NCI-H1105 (cell line): Measurements from ENCODE around the gene ZNF385A.

ENCODE experiments used
- DNase-seq: peaks from one replicate; lab custom pipeline; 2025; lab: John Stamatoyannopoulos, UW

ZNF385A gene, protein sequence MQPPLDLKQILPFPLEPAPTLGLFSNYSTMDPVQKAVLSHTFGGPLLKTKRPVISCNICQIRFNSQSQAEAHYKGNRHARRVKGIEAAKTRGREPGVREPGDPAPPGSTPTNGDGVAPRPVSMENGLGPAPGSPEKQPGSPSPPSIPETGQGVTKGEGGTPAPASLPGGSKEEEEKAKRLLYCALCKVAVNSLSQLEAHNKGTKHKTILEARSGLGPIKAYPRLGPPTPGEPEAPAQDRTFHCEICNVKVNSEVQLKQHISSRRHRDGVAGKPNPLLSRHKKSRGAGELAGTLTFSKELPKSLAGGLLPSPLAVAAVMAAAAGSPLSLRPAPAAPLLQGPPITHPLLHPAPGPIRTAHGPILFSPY

GRCh38 chr12:54384591-54385041, at the start of gene ZNF385A:
Gene ZNF385A (minus strand): TSS chr12:54384733. CDS start chr12:54384514, 219 bp downstream.
- DNase-seq = no peak

DNA sequence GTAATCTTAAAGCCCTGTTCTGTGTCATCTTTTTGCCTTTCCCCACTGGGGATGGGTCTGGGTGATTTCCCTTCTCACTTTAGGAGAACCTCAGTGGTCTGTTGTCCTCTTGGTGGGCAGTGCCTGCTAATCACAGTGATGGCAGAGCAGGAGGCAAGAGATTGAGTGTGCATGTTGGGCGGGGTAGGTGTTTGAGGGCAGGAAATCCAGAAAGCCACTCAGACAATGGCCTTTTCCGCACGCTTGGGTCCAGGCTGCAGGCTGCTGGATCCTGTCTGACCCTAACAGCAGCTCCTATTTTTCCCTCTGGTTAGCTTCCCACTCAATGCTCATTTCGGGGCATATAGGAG, 48.3 kb upstream of the ZNF385A start:
- no peak for DNase-seq

DNA sequence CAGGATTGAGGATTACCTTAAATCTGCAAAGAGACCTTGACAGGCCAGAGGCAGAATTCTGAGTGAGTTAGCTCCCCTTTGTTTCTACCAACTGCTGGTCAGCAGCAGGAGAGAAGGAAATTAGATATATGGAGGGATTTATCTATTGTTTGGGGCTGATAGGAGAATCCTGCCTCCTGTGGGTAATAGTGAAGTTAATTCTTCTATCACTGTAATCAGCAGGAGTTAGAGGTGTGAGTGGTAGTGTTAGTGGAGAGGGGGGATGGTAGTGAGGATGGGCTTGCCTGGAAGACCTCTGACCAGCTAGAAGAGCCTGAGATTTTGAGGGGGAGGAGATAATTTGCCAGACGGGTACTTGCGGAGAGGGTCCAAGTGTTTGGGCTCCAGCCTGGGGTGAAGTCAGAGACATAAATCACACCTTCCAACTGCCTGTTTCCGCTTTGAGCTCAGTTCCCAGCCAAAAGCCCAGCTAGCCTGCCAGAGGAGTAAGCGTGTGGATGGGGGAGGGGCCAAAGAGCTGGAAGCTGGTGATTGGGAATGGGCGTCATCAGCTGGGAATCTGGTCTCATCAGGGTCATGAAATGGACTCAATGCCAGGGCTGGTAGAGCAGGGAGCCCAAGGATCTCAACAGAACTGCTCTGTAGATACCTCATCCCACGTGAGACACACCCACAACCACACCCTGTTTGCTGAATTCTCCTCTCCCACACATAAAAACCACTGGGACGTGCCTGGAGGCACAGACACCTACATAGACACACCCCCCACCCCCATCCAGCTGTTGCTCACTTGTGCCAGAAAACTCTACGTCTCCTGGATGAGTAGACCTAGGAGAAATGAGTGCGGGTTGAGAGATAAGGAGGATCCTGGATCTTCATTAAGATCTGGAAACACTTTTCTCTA, 47.6 kb upstream of the ZNF385A start:
- DNase-seq = no peak

DNA sequence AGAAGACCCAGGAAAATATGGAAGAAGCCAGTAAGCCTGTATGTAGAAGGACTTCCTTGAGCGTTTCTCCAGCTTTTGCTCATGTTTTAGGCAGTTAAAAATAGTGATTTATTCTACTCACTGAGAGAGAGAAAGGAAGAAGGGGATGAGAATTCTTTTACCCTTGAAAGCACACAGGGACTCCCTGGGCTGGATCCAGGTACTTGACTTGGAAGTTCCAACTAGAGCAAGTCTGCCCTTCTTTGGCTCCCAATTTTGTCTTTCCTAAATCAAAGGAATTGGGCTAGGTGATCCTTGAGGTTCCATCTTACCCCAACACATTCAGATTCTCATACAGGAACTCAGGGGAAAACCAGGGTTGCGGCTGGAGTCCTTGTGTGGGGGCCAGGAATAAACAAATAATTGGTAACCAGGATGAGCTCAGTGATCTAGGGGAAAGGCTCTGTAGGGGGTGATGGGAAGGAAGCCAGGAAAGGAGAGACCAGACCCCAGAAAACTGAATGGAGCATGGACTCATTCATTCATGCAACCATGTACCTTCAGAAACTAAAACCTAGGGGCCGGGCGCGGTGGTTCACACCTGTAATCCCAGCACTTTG, 46.0 kb upstream of the ZNF385A start:
- DNase-seq = no peak

DNA sequence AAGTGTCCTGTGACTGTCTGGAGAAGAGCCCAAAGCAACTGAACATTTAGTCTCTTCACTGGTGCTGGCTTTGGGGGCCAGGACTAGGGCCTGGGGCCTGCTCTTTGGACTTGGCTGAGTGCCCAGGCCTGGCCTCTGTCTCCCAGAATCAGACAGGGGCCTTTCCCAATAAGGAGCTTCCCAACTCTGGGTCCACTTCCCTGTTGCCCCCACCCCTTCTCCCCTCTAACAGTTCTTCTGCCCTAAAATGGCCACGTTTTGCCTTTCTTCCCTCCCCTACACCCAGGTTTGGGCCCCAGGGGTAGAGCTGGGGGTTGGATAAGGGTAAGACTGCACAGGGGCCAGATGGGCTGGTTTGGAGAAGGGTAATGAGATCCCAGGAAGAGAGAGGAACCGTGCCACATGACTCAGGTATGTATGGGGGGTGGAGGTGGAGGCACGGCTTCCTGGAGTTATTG, 44.5 kb upstream of the ZNF385A start:
- no peak for DNase-seq

DNA sequence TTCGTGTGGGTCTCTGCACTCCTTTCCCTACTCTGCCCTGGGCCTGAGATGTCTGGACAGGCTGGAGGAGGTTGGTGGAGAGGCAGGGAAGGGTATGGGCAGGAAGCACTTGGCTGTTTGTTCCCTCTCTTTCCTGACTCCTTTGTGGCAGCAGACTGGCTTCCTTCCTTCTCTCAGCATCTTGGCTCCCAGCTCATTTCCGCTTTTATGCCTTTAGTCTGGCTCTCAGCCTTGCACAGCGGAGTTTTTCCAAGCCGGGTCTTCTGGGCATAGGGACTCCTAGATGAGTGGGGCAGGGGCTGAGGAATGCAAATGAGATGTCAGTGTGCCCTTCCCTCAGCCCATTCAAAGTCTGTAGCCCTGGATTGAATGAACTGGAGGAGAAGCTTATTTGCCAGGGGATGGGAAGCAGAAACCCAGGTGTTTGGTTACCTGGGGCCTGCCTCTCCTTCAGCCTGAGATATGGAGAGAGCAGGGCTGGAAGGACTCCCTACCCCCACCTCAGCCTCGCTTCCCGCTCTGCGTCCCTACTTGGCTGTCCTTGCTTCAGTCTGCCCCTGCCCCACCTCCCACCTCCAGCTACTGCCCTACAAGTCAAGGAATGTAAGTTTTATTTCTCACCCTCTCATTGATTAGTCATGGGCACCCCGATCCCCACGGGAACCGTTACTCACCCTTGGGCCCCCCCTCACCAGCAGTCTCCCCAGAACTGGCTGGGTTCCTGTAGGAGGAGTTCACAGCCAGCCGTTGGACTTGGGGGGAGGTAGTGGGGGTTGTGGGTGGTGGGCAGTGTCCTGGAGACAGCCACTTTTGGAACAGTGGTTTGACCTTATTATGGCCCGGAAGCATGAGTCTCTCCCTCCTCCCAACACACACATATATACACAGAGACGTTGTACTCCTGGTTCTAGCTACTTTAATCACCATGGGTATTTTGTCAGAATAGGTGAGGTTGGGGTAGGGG, 43.8 kb upstream of the ZNF385A start:
- no peak for DNase-seq

- no peak for DNase-seq
Measured at GRCh38 chr12:54427106-54427505, 42.6 kb upstream of the ZNF385A start.

GRCh38 chr12:54426690-54427089, 42.2 kb upstream of the ZNF385A start:
- no peak for DNase-seq

DNA sequence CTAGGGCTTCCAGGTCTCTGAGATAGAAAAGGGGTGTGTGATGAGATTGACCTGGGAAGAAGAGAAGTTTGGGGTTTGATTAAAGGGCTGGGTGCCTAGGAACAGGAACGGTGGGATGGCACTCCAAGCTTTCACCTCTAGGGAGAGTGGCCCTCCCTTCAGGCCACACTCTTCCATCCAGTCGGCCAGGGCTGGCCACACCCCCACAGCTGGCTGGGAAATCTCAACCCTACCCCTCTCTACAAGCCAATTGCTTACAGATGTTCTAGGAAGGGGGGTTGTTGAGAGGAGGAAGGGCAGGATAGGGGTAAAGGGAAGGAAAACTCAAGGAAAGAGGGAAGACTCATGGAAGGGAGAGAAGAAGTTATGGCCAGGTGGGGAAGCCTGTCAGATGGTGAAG, 41.2 kb upstream of the ZNF385A start:
- no peak for DNase-seq

DNA sequence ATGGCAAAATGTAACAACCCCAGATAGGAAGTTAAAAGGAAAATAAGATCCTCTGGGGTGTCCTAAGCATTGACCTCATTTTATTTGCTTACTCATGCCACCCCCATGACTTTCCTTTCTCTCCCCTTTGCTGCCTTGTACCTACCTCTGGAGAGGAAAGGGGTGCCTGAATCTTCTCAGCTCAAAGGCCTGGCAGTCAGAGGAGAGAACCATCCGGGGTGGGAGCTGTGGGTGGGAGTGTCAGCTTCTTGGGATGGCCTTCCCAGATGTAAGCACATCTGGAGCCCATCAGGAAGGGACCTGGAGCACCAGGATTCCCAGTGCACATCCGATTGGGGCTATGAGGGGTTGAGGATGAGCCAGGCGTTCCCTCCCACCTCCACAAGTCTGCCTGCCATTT, 39.7 kb upstream of the ZNF385A start:
- DNase-seq = no peak

- DNase-seq = no peak
Measured at GRCh38 chr12:54423816-54424150, 39.2 kb upstream of the ZNF385A start.

- DNase-seq = no peak
Measured at GRCh38 chr12:54421879-54422250, 37.3 kb upstream of the ZNF385A start.

- DNase-seq = no peak
Measured at GRCh38 chr12:54421175-54421878, 36.8 kb upstream of the ZNF385A start.

DNA sequence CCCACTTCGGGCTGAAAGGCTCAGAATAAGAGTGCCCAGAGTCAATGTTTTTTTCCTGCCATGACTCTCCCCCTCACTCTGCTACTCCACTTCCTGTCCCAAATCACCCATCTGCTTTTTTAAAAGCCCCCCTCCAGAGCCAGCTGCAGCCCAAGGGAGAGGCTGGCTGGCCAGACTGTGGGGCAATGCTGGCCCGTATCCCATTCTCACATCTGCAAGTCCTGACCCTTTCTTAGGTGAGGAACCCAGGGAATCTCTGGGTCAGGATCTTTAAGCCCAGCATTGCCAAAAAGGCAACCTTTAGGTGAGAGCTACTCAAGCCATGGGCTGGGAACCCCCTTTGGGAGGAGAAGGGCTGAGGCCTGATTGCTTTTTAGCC, 36.2 kb upstream of the ZNF385A start:
- no peak for DNase-seq

- no peak for DNase-seq
Measured at GRCh38 chr12:54419088-54419887, 34.8 kb upstream of the ZNF385A start, which contains the start of gene ITGA5. Gene ITGA5 (minus strand): TSS chr12:54419266. CDS start chr12:54419198, 68 bp downstream.

DNA sequence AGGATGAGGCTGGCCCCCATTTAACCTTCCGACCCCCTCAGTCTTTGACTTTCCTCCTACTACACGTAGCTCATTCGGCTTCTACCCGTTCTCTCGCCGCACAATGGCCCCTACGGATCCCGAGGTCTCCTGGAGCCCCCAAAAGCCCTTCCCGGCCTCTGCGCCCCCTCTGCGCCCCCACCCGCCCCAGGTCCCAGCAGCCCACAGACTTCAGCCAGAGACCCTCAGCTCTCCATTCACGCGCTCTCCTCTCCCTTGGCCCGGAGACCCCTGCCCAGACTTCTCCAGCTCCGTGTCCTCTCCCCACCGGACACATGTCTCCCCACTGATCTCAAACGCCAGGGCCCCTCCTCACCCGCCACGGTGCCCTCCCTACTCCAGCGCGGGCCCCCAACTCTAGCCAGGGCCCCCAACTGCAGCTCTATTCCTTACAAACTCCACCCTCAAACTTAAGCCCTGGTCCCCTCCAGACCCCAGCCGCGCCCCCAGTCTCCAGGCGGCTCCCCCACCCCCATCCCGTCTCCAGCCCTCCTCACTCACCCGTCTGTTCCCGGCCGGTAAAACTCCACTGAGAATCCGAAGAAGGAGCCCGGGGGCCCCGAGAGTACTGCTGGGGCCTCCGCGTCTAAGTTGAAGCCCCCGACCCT, 34.0 kb upstream of the ZNF385A start:
- DNase-seq = no peak

DNA sequence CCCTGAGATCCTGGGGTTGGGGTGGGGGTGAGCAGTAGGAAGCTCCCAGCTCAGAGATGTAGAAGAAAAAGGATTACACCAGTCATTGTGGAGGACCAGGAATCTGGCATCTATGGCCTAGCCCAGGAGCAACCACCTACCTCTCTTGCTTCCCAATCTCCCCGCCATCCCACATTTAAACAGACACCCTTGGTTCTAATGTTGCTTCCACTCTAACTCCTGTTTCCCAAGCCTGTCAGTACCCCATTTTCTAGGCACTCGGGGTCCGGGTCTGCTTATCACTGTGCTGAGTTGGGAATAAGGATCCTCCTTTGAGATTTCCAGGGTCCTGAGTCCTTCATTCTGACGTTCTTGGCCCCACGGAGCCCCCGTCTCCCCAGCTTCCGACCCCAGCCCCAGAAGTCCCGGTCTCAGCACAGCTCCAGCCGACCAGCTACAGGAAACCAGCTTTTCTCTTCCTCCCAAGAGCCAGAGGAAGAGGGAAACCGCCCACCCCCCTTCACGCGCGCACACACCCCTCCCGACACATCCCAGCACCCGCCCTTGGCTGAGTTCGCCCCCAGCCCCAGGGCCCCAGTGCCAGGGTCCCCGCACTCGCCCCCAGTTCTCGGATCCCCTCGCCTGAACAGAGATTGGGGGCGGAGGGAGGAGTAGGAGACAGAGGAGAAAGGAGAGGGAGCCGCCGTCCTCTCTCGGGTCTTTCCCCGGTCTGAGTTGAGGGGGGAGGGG, 33.3 kb upstream of the ZNF385A start:
- DNase-seq = no peak

DNA sequence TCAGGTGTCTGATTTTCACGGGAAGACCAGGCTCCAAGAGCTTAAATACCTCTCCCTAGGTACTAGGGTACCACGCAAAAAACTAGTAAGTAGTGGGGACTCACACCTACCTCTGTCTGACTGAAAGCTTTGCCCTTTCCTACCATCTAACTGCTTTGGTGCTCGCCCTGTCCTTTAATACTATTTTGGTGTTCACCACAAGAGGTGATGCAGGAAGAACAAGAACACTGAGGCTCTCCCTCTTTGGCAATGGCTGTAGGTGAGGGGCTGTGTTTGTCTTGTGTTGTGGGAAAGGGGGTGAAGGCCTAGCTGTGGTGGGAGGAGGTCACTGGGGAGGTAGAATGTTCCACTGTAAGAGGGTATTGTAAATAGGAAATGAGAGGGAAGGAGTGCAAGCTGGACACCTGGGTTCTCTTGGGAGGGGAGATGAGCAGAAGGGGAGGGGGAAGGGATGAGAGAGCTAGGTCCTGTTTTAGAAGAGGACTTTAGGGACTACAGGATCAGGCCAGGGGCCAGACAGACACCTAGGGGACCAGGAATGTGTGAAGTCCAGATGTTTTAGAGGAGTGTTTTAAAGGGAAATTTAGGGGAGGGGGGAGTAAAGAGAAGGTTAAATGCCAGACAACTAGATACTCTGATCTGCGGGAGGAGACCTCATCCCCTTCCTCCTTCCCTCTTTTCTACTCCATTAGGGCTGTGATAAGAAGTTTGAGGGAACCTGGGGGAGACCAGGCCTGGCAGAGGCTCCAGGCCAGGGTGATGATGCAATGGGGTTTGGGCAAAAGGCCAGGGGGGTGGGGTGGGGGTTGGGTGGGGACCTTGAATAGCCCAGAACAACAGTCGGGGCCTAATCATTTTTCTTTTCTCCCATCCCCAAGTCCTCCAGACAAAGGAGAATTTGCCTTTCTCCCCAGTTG, 32.4 kb upstream of the ZNF385A start:
- DNase-seq = no peak
